ENCODE measurements around the gene RIMKLA.

The RIMKLA gene

GRCh38 chr1:42380586-42381279, at the start of gene RIMKLA:
RIMKLA (plus strand) TSS chr1:42380792; CDS start chr1:42380935, 143 bp downstream.
- no peak within 1 kb of the TSS for H3K27ac Mint-ChIP-seq

GRCh38 chr1:42332877-42333276, 47.7 kb upstream of the RIMKLA start:
- peak overlapping the region; percentile 85 to 97 (median 92) for H3K4me3 Mint-ChIP-seq
- no peak for TF ChIP-seq CTCF (IDR thresholded peaks at IDR 0.05; ENCODE audit: unreplicated experiment in 3 of 3)
- no peaks in the 10 kb centered on the region for H3K27me3 Mint-ChIP-seq (ENCODE audit: low read depth)
- H3K27ac Mint-ChIP-seq = peak overlapping the region in 1 of 3 experiments; percentile 93
- H3K4me1 Mint-ChIP-seq = peaks cover 53% of the 10 kb centered on the region
- no peaks in the 10 kb centered on the region for H3K9me3 Mint-ChIP-seq
- peaks cover 3% of the 10 kb centered on the region for H3K36me3 Mint-ChIP-seq (ENCODE audit: low read depth)

More at GRCh38 chr1:42380586-42381279, at the start of gene RIMKLA:
- no peak for TF ChIP-seq CTCF (IDR thresholded peaks at IDR 0.05; ENCODE audit: unreplicated experiment in 3 of 3)
- H3K9me3 Mint-ChIP-seq = no peaks in the 10 kb centered on the region
- H3K4me3 Mint-ChIP-seq = peak within 1 kb of the TSS; percentile 84 to 87 (median 85)
- H3K27me3 Mint-ChIP-seq (ENCODE audit: low read depth) = peaks cover 75% of the 10 kb centered on the region
- peaks cover 4% of the 10 kb centered on the region for H3K4me1 Mint-ChIP-seq
- no peaks in the 10 kb centered on the region for H3K36me3 Mint-ChIP-seq (ENCODE audit: low read depth)

- peak in 1 of 3 experiments; percentile 10 for TF ChIP-seq CTCF (IDR thresholded peaks at IDR 0.05; ENCODE audit: unreplicated experiment in 3 of 3)
- H3K27me3 Mint-ChIP-seq (ENCODE audit: low read depth) = no peaks in the 10 kb centered on the region
- peak overlapping the region; percentile 85 to 97 (median 92) for H3K4me3 Mint-ChIP-seq
- H3K27ac Mint-ChIP-seq = peak overlapping the region; percentile 88 to 93 (median 93)
- H3K36me3 Mint-ChIP-seq (ENCODE audit: low read depth) = peaks cover 3% of the 10 kb centered on the region
- peaks cover 58% of the 10 kb centered on the region for H3K4me1 Mint-ChIP-seq
- H3K9me3 Mint-ChIP-seq = no peaks in the 10 kb centered on the region
These were observed 46.8 kb upstream of the RIMKLA start for GRCh38 chr1:42333662-42334239.

- Mint-ChIP-seq H3K4me3 (peak overlapping the region; percentile 85 to 97 (median 92)), H3K36me3 (ENCODE audit: low read depth) (peaks cover 3% of the 10 kb centered on the region), H3K4me1 (peaks cover 58% of the 10 kb centered on the region), H3K27ac (peak overlapping the region; percentile 88 to 93 (median 93)), H3K27me3 (ENCODE audit: low read depth) (no peaks in the 10 kb centered on the region), H3K9me3 (no peaks in the 10 kb centered on the region)
- no peak for TF ChIP-seq CTCF (IDR thresholded peaks at IDR 0.05; ENCODE audit: unreplicated experiment in 3 of 3)
These were observed 46.1 kb upstream of the RIMKLA start for GRCh38 chr1:42334240-42335049.

- H3K36me3 Mint-ChIP-seq (ENCODE audit: low read depth) = peaks cover 3% of the 10 kb centered on the region
- H3K4me3 Mint-ChIP-seq = peak within 1 kb of the TSS; percentile 85 to 97 (median 92)
- H3K4me1 Mint-ChIP-seq = peaks cover 55% of the 10 kb centered on the region
- no peaks in the 10 kb centered on the region for H3K9me3 Mint-ChIP-seq
- TF ChIP-seq CTCF (IDR thresholded peaks at IDR 0.05; ENCODE audit: unreplicated experiment in 3 of 3) = no peak
- no peaks in the 10 kb centered on the region for H3K27me3 Mint-ChIP-seq (ENCODE audit: low read depth)
- peak within 1 kb of the TSS; percentile 88 to 93 (median 93) for H3K27ac Mint-ChIP-seq
These were observed 45.4 kb upstream of the RIMKLA start, which contains the start of gene FOXJ3 for GRCh38 chr1:42335050-42335808. FOXJ3 (minus strand) TSS chr1:42335235; CDS start chr1:42311093, 24,142 bp downstream.

All from nephron (organoid).